Stimulated activated CD4-positive, alpha-beta T cell treated with anti-CD3 and anti-CD28 coated beads, TNF-alpha, amount 100 ng/mL, for 4 hours (primary cell): ENCODE results near the gene ITPR1.
"Not testable (repeated sequence)": the region's sequence is repeated elsewhere in the genome, so short reads cannot be mapped to it uniquely, and the experiment has no call there.

Experiments
- DNase-seq, 3 experiments: peaks; one replicate each; pipeline ENCODE4 v3.0.0-alpha.2; 2020; ENCODE audit warnings: low read depth in 3 of 3

The ITPR1 gene

DNA sequence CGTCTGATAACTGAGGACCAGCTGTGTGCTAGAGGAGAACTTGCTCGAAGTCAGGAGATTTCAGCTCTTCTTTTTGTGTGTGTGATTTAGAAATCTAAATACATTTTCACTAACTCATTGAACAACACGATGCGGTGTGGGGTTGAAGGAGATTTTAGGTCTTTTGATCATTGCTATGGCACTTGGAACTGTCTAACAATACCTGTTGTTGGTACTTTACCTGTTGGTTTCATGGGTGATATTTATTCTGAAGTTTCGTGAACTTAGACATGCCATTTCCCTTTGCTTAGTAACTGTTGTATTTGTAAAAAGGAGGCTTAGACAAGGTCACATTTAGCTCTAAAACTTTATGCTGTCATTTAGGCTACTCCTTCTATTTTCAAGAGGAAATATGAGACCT is 99.9 kb downstream of the ITPR1 start:
- DNase-seq: no peak

DNA sequence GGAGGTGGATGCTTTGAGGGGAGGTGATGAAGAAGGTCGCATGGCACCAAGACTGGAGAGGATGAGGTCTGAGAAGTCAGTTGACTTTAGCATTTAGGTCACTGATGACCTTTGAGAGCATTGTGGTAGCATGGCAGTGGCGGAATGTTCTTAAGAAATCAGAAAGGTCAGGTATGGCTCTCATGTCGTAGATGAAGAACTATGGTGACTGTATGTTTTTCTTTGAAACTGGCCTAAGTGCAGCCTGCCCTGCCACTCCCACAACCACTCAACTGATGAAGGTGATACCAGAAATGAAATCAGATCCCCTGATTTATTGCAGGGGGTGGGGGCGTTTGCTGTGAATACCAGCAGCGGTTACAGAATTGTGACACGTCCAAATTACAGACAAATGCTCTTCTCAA is 102.6 kb downstream of the ITPR1 start:
- DNase-seq: no peak

DNA sequence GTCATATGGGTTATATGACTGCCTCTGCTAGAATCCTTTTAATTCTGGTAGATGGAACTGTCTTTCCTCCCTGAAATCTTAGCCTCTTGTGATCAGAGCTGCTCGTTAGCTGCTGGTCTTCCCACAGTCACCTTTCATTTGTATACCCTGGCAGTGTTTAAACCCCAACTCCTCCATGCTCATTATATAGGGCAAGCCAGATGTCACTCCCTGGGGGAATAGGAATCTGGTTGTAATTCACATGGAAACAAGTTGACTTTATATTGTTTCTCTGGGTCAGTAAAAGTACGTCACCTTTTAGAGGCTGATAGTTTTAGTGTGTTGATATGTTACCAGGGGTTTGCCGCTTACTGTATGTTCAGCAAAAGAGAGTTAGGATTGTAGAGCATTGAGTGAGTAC is 103.5 kb downstream of the ITPR1 start:
- no peak for DNase-seq

DNA sequence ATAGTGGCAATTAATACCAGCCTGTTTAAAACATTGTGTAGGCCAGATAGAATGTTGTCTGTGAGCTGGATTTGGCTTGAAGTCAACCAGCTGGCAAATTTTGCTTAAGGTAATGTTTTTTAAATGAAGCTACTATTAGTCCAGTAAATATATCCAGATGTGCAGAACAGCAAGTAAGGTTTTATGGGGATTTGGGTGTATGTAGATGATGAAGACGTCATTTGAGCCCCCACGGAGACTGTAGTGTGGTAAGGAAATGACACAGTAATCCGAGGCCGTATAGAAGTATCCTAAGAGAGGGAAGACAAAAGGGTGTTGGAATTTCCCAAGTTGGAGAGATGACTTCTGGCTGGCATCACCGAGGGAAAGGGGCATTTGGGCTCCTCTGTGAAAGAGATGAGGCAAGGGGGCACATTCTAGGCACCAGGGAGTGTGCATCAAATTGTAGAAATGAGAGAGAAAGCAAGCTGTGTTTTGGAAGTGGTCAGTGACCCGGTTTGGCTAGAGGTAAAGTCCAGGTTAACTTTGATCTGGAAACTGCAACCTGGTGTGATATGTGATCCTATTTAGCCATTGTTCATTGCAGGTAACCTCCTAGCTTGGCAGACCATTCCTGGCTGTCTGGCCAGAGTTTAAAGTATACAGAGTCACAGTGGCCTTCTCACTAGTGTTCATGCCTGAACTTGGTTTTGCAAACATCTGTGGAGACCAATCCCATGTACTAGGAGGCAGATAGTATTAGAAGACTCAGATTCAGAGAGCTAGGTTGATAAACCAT is 104.2 kb downstream of the ITPR1 start:
- DNase-seq: no peak

DNA sequence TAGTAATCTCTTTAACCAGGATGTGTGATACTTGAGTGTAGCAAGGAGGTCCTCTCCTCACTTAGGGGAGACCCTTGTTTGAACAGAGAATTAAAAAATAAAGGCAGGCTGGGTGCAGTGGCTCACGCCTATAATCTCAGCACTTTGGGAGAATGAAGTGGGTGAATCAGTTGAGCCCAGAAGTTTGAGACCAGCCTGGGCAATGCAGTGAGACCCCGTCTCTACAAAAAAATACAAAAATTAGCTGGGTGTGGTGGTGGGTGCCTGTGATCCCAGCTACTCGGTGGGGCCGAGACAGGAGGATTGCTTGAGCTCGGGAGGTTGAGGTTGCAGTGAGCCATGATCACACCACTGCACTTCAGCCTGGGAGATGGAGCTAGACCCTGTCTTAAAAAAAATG is 105.1 kb downstream of the ITPR1 start:
- not testable (repeated sequence) for DNase-seq

DNA sequence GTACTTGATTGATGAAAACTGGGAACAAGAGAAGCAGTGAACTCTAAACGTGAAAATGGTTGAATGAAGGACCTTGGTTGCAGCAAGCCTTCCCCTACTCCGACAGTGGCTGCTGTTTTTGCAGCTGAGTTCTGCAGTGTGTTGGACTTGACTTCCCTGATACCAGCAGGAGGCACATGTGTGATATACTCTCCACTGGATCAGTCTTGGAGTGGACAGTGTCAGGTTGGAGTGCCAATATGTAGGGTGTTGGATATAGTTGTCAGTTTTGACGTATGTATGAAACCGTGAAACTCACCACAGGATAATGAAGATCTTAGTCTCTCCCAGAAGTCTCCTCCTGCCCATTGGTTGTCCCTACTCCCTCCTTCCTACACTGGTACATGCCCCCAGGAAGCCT is 106.5 kb downstream of the ITPR1 start:
- no peak for DNase-seq

DNA sequence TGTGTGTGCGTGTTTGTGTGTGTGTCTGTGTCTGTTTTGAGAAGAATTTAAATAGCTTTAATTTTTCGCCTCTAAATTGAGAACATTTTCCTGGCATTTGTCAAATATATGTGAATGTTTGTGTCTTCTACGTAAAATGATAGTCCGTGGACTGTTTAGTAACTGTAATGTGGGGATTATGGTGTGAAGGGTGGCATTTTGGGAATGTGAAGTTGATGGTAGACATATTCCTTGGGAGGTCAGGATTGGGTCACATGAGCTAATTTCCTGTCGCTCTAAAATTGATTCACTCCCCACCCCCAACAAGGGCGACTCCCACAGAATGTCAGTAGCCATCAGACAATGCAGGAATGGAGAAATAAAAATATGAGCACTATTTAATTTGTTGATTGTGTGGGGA is 107.3 kb downstream of the ITPR1 start:
- DNase-seq: no peak

DNA sequence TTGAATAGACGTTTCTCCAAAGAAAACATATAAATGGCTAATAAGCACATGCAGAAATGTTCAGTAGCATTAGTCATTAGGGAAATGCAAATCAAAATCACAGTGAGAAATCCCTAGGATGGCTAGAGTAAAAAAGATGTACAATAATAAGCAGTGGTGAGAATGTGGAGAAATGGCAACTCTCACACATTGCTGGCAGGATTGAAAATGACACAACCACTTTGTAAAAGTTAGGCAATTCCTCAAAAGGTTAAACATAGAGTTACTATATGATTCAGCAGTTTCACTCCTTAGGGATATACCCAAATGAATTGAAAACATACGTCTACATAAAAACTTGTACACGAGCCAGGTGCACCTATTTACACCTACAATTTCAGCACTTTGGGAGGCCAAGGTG is 108.7 kb downstream of the ITPR1 start:
- no peak for DNase-seq

DNA sequence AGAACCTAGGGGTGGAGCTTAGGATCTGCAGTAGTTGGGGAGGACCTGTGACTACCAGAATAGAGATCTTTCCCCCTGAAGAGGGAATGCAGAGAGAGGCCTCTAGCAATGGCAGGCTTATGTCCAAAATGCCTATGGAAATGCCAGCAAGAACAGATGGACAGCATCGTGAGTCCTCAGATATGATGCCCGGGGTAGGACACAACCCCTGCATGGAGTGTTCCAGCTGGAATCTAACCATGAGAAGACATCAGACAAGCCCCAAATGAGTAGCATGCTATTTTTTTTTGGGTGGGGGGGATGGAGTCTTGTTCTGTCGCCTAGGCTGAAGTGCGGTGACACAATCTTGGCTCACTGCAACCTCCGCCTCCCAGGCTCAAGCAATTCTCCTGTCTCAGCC is 111.5 kb downstream of the ITPR1 start:
- no peak for DNase-seq

DNA sequence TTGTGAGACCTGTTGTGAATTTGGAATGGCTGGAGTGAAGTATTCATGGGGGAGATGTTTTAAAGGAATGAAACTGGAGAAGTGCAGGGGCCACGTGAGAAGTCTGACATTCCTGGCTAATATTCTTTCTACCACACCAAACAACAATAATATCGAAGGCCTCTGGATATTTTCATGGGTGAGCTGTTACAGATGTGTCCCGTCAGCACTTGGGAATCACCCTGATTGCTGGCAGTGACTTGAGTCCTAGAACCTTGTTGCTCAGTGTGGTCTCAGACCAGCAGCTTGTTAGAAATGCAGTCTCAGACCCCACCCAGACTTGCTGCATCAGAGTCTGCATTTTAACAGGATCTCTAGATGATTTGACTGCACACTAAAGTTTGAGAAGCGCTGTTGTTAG is 113.8 kb downstream of the ITPR1 start:
- DNase-seq: no peak

DNA sequence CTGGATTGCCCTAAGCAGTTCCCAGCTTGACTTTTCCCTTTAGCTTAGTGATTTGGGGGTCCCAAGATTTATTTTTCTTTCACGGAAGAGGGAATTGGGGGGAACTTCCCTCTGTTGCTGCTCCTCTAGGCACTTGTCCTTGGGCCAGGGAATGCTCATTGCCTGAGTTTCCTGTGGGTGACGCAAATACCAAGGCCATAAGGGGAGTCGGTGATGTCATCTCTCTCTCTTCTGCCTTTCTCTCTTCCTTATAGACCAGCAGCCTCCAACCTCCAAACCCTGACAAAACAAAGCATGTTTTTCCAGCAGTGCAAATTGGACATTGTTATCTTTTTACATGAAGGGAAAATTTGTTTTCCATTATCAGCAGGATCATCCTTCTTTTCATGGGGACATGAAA is 120.2 kb downstream of the ITPR1 start:
- no peak for DNase-seq

DNA sequence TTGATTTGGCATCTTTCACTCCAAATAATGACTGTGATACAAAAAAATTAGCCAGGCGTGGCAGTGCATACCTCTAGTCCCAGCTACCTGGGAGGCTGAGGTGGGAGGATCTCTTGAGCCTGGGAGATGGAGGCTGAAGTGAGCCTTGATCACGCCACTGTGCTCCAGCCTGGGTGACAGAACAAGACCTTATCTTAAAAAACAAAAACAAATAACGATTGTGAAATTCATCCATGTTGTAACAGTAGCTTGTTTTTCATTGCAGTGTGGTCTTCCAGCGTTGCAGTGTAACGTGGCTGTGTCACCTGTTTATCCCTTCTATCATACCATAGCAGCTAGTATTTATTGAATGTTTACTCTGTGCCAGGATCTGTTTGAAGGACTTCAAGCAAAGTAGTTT is 120.9 kb downstream of the ITPR1 start:
- DNase-seq: no peak

DNA sequence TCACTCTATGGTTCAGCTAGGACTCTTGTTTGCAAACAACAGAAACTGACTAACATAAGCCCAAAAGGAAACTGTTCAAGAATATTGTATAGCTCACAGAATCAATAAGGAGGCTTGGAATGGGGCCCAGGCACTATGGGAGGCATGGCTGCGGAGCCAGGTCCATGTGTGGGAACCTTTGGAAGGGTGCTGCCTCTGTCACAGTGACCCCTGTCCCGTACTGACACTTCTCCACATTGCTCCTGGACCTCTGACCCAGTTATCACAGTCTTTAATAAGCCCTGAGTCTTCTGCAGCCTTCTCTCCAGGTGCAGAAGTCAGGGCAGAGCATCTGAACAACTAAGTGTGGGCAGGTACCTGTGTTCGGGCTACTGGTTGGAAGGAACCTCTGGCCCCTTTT is 121.8 kb downstream of the ITPR1 start:
- DNase-seq: no peak

DNA sequence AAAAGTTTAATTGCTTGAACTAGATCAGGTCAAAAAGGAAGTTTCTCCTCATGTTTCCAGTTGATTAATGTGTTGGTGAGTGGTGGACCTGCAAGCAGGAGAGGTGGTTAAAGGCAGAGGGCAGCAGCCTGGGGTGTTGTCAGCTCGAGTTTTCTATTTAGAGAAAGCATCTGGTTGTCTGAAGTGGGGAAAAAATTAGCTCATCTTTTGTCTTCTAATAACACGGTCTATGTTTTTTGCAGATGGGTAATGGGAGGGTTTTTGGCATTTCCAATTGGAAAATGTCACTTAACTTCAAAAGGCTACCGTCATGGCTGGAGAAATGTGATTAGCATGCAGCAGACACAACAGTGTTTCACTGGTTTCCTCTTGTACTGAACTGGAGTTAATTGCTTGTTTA is 122.6 kb downstream of the ITPR1 start:
- no peak for DNase-seq

DNA sequence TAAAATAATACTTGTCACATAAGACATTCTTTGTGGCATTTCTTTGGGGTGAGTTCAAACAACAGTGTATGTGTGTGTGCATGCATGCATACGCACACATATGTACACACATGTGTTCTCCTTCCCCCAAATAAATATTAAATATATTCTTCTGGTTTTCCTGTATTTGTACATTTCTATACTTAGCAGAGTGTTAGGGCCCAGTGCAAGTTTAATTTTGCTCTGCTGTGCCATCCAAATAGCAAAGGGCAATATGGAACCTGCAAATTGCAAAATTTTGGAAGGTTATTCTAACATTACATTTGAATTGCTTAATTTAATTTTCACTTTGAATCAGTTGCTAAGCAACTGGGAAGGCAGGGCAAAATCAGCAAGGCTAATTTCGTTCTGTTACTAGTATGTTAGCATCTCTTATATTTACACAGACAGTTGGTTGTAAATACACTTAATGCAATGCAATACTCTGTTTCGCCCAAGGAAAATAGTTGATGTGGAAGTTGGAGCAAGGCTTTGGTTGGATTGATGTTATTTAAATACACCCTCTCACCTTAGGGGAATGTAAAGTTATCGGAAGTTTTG is 130.4 kb downstream of the ITPR1 start:
- no peak for DNase-seq

DNA sequence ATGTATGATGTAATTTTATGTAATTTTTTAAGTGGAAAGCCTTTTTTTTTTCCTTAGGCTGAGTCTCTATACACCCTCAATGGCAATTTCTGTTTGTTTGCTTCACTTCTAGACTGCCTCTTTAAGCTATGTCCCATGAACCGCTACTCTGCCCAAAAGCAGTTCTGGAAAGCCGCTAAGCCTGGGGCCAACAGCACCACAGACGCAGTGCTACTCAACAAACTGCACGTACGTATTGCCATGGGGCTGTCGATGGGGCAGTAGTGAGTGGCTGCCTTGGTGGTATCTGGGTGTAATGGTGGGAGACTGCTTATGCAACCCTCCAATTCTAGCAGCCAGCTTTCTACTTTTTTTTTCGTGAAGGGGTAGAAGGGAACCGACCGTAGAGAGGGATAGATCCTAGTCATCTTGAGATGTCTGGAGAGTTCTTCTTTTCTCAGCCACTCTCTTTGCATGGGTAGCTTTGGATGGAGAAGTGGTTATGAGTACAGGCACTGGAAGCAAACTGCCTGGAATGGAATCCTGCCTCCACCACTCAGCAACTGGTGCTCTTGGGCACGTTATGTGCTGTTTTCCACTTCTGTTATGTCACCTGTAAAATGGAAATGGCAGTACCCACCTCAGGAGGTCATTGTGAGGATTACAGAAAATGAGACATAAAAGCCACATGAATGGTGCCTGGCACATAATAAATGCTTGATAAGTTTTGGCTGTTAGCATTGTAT is 134.7 kb downstream of the ITPR1 start:
- no peak for DNase-seq

DNA sequence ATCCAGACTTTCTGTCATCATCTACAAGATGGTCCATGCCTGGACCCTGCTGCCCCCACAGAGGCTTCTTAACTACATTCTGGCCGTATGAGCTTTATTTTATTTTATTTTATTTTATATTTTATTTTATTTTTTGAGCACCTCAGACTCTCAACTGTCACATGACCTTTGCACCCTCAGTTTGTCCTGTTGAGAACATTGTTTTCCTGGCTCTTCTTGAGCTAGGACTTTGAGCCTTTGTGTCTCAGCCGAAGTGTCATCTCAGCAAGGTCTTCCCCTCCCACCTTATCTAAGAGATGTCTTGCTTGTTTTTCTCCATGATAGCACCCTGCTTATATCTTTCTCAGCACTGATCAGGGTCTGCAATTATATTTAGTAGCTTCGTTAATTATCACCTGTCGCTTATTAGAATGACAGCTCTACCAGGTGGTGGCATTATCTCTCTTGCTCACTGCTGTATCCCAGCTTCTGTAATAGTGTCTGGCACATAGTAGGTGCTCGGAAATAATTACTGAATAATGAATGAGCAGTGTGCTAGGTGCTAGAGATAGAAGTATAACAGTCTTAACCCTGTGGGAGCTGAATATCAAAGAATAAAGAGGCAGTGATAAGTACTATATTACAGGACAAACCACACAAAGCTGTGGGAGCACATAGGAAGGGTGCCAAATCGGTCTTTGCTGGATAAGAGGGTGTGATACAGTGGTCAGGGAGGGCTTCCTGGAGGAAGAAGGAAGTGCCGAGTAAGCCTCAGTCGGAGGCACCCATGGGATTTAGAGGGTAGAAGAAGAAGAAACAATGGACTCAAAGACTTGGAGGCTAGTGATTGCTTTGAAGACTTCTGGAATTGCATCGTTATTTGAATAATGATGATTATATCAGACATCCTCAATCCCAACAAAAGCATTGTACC is 136.2 kb downstream of the ITPR1 start:
- no peak for DNase-seq

DNA sequence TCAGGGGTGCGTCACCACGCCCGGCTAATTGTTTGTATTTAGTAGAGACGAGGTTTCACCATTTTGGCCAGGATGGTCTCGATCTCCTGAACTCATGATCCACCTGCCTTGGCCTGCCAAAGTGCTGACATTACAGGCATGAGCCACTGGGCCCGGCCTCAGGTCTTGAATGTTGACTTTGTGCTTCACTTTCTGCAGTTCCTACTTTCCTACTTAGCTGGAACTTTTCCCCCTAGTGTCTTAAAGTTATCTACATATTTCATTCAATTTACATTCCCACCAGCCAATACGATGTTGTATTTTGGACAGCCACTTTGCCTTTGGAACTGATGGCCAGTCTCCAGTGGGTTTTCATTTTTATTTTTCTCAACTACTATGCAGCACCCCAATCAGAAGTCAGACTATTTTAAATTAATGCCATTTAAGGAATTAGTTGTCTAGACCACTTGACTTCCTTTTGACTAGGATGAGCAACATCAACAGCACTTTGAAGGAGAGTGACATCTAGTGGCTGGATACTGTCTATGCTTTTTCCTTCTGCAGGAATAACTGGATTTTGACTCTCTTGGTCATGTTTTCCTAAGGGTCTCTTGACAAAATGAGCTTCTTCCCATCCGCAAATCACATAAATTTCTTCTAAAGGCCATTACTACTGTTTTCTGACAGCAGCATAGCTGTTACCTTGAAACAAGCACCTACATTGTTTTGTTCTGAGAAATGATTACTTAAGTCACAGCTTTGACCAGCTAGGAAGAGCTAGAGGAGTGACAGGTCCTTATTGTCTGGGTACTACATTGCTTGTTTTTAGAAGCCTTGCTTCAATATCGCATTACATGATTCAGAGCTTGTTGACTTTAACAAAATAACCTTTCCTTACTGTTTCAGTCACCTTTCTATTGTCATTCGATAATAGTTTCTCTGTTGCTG is 140.2 kb downstream of the ITPR1 start:
- DNase-seq: no peak

DNA sequence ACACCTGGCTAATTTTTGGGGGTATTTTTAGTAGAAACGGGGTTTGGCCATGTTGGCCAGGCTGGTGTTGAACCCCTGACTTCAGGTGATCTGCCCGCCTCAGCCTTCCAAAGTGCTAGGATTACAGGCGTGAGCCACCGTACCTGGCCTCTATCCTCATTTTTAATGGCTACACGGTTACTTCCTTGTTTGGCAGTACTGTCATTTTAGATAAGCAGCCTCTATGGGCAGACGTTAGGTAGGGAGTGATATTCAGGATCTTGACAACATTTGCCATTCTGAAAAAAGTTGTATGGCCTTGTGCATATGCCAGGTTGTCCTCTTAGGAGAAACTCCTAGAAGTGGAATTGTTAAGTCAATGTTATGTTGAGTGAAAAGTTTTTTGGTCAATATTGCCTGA is 141.7 kb downstream of the ITPR1 start:
- DNase-seq: no peak

DNA sequence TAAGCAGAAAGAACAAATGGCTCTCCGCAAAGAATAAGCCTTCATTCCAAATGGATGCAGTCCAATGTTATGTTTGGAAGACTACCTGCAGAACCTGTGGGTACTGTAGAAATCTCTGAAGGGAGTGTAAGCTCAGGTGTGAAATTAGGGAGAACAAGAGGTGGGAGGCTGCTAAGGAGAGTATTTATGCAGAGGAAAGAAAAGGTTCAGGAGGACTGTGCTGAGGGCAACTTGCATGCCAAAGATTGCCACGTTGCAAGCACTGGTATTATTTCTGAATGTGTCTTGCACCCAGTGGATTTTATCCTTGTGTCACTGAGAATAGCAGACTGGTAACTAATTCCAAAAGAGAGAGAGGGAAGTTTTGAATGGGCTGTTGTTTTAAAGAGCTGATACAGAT is 144.1 kb downstream of the ITPR1 start:
- no peak for DNase-seq
